NT2/D1 (cell line): ENCODE measurements around the gene HSPG2.

ENCODE experiments used
- SUZ12 ChIP-seq: IDR thresholded peaks from 2 replicates; pipeline ENCODE4 v1.6.1; 2011; ENCODE audit not compliant: insufficient read length, insufficient read depth; ENCODE audit errors: extremely low read depth
- YY1 ChIP-seq: IDR thresholded peaks from 2 replicates; pipeline ENCODE4 v1.6.1; 2011; ENCODE audit not compliant: insufficient read length, insufficient read depth
- ZNF274 ChIP-seq: IDR thresholded peaks from 2 replicates; pipeline ENCODE4 v1.6.1; 2011; ENCODE audit warnings: mild to moderate bottlenecking, low read depth, low read length

DNA sequence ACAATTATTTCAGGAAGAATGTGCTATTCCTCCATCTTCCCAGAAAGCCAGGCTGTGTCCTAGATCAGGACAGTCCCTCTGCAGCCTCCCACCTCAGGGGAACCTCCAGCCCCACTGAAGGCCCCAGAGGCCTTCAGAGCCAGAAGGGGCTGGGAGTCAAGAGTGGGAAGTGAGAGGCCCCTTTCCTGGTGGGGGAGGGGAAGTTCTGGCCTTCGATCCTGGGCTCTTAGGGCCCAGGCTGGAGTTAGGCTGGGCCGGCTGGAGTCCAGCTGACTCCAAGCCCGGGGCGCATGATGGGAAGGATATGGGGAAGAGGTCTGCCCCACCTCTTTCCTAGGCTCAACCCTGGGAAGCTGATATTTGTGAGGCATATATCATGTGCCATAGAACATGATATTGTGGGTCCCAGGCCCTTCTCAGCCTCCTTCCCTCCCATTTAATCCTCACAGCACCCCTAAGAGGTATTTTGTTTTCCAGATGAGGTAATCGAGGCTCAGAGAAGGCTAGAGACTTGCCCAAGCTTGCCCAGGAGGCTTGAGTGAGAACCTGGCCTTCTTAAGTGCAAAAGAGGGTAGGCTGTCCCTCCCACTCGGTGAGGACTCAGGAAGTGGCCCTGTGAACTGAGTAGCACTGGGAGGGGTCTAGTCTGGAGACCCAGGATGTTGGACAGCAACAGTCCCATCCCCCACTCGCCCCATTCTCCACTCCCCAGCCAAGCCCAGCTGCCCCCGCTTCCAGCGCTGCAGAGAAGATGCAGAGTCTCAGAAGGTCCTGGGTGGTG lies 18.6 kb upstream of the HSPG2 start:
- TF ChIP-seq SUZ12 (no peak), ZNF274 (no peak), YY1 (no peak)
